ENCODE measurements around the gene NTRK2. TPM values are rescaled to one million over a fixed set of nuclear protein-coding genes. Genes with fewer than 3 reads are reported as not detected.

NTRK2 gene
- total and polyA plus RNA-seq, 9 donors = 8.9 to 36.8 (median 20.3) TPM

DNA sequence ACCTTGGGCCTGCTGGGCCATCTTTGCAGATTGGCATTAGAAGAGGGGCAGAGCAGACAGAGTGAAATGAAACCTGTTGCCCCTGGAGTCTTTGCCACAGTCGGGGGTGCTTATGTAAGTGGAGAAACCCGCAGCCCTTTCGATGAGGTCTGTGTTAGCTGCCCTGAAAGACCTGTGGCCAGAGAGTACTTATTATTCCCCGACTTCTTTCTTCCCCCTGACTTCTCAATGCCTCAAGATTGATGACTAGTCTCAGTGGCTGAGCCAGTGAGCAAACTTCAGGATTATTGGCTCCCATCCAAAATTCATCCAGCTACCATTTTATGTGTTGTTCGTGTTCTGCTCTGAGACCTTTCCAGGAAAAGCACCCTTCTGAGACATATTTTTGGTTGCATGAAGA is 7.6 kb downstream of the NTRK2 start:
- WGBS (ENCODE audit: insufficient coverage) = 38% methylated on average over 1 of the region's 5 CpGs
- no peak for DNase-seq
- peaks cover 2% of the 10 kb centered on the region for H3K27me3 ChIP-seq (ENCODE audit: control insufficient read depth, insufficient read depth, low read length)
- H3K4me3 ChIP-seq (ENCODE audit: low read length) = no peak overlapping the region
- no peaks in the 10 kb centered on the region for H3K9me3 ChIP-seq (replicated peaks; ENCODE audit: control insufficient read depth, low read depth, low read length)
- no peaks in the 10 kb centered on the region for H3K4me1 ChIP-seq (ENCODE audit: control insufficient read depth, insufficient read depth, low read length)
- no peak overlapping the region for H3K27ac ChIP-seq (ENCODE audit: low read length)
- no peaks in the 10 kb centered on the region for H3K36me3 ChIP-seq (ENCODE audit: control insufficient read depth, insufficient read depth, low read length)

DNA sequence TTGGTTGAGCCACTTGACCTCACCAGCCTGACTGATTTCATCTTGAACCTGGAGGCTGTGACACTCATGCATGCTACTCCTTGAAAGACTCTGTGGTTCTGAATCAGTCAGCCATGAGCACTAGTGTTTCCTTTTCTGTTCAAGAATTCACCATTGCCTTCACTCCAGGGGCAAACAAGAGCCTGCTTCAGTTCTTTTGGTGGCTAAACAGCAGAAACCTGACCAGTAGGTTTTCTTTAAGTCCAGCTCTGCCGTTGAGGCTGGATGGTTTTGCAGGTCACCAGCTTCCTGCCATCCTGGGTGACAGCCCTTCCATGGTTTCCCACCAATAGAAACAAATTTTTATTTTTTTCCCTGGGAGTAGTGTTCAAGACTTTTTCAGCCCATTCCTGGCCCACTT is 10.0 kb downstream of the NTRK2 start:
- Histone ChIP-seq H3K9me3 (replicated peaks; ENCODE audit: control insufficient read depth, low read depth, low read length) (no peaks in the 10 kb centered on the region), H3K4me3 (ENCODE audit: low read length) (no peak overlapping the region), H3K27me3 (ENCODE audit: control insufficient read depth, insufficient read depth, low read length) (no peaks in the 10 kb centered on the region), H3K27ac (ENCODE audit: low read length) (no peak overlapping the region), H3K36me3 (ENCODE audit: control insufficient read depth, insufficient read depth, low read length) (no peaks in the 10 kb centered on the region), H3K4me1 (ENCODE audit: control insufficient read depth, insufficient read depth, low read length) (no peaks in the 10 kb centered on the region)
- no peak for DNase-seq
- 88% methylated on average over 1 of the region's 1 CpG for WGBS (ENCODE audit: insufficient coverage)

DNA sequence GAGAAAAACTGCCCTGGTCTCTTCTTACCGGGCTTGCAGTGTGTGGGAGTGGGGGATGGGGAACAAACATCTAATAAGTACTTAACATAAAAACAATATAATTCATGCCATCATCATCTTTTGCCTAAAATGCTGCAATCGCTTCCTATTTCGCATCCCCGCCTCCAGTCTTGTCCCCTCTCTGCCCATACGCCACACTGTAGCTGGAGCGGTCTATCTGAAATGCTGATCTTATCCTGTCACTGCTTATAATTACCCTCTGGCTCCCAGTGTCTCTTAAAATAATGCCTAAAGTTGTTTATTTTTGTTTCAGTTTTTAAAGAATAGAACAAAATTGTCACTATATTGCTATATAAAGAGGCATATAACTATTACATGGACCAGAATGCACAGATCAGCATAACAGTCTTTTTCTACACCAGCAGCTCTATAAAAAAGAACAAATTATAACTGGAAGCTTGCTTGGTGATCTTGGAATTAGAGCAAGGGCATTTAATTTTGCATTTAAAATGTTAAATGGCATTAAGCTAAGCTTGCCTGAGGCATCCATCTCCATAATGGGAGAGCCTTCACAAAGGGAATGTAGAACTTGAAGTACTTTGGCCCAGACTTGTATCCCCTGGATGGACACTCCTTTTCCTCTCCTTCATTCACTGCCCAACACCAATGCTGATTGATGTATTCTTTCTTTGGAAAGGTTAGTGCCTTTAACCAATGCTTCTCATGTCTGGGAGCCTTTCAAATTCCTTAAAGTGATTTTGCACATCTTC is 12.2 kb downstream of the NTRK2 start:
- H3K4me1 ChIP-seq (ENCODE audit: control insufficient read depth, insufficient read depth, low read length) = no peaks in the 10 kb centered on the region
- no peak for DNase-seq
- WGBS (ENCODE audit: insufficient coverage) = 95% methylated on average over 4 of the region's 6 CpGs
- H3K36me3 ChIP-seq (ENCODE audit: control insufficient read depth, insufficient read depth, low read length) = no peaks in the 10 kb centered on the region
- H3K9me3 ChIP-seq (replicated peaks; ENCODE audit: control insufficient read depth, low read depth, low read length) = no peaks in the 10 kb centered on the region
- no peak overlapping the region for H3K27ac ChIP-seq (ENCODE audit: low read length)
- no peak overlapping the region for H3K4me3 ChIP-seq (ENCODE audit: low read length)
- no peaks in the 10 kb centered on the region for H3K27me3 ChIP-seq (ENCODE audit: control insufficient read depth, insufficient read depth, low read length)

DNA sequence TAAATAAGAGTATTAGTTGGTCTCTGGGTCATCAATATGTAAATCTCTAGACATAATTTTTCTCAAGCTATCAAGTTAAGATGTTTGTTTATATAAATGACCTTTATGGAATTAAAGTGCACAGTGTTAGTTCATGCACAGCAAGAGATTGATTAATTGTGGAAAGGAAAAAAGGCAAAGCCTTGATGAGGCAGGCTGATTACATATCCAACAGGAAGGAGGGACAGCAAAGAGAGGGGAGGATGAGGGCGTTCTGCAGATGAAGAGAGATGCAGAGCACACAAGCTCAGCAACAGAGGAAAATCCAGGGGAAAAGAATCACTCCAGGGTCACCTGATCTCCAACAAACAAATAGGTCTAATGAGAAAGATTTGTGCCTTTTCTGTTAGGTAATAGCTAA is 16.5 kb downstream of the NTRK2 start:
- no peak overlapping the region for H3K4me3 ChIP-seq (ENCODE audit: low read length)
- H3K27ac ChIP-seq (ENCODE audit: low read length) = no peak overlapping the region
- WGBS (ENCODE audit: insufficient coverage) = no CpG with 5 or more reads among the region's 1 CpG
- no peak for DNase-seq
- no peaks in the 10 kb centered on the region for H3K27me3 ChIP-seq (ENCODE audit: control insufficient read depth, insufficient read depth, low read length)
- no peaks in the 10 kb centered on the region for H3K36me3 ChIP-seq (ENCODE audit: control insufficient read depth, insufficient read depth, low read length)
- no peaks in the 10 kb centered on the region for H3K9me3 ChIP-seq (replicated peaks; ENCODE audit: control insufficient read depth, low read depth, low read length)
- no peaks in the 10 kb centered on the region for H3K4me1 ChIP-seq (ENCODE audit: control insufficient read depth, insufficient read depth, low read length)

DNA sequence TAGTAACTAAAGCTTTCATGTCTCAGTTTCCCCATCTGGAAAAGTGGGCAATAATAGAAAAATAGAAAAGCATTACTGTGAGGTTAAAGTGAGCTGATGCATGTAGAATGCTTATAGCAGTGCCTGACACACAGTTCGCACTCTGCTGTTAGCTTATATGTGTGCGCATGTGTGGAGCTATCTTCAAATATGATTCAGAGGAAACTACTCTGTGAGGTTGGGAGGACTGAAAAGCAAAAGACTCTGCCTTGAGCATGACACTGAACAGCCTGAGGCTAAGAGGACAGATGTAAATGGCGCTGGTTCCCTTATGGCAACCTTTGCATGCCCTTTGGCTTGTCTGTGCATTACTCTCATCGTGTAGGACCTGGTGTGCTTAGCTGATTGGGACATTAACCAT is 19.4 kb downstream of the NTRK2 start:
- no peak overlapping the region for H3K4me3 ChIP-seq (ENCODE audit: low read length)
- H3K36me3 ChIP-seq (ENCODE audit: control insufficient read depth, insufficient read depth, low read length) = no peaks in the 10 kb centered on the region
- no peaks in the 10 kb centered on the region for H3K9me3 ChIP-seq (replicated peaks; ENCODE audit: control insufficient read depth, low read depth, low read length)
- no peaks in the 10 kb centered on the region for H3K4me1 ChIP-seq (ENCODE audit: control insufficient read depth, insufficient read depth, low read length)
- H3K27ac ChIP-seq (ENCODE audit: low read length) = no peak overlapping the region
- no peaks in the 10 kb centered on the region for H3K27me3 ChIP-seq (ENCODE audit: control insufficient read depth, insufficient read depth, low read length)
- DNase-seq = no peak
- WGBS (ENCODE audit: insufficient coverage) = 57% methylated on average over 3 of the region's 4 CpGs

DNA sequence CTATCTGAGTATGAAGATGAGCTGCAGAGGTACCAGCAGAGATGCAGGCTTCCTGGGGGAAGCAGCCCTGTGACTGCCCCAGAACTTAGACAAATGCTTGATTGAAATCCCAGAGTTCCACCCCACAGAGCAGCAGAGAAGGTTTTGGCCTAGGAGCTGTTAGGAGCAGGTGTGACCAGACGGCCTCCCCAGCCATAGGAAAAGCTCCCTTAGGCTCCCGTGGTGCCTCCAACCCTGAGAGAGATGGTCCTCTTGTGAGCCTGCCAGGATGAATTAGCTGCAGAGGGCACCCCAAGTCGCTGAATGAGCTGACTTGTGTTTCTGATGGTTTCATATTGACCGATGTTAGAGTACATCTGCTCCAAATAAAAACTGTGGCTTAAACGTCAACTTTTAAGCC is 22.1 kb downstream of the NTRK2 start:
- H3K4me1 ChIP-seq (ENCODE audit: control insufficient read depth, insufficient read depth, low read length) = no peaks in the 10 kb centered on the region
- DNase-seq = no peak
- no peaks in the 10 kb centered on the region for H3K9me3 ChIP-seq (replicated peaks; ENCODE audit: control insufficient read depth, low read depth, low read length)
- no peaks in the 10 kb centered on the region for H3K27me3 ChIP-seq (ENCODE audit: control insufficient read depth, insufficient read depth, low read length)
- H3K36me3 ChIP-seq (ENCODE audit: control insufficient read depth, insufficient read depth, low read length) = no peaks in the 10 kb centered on the region
- WGBS (ENCODE audit: insufficient coverage) = 75% methylated on average over 3 of the region's 5 CpGs
- no peak overlapping the region for H3K4me3 ChIP-seq (ENCODE audit: low read length)
- no peak overlapping the region for H3K27ac ChIP-seq (ENCODE audit: low read length)

DNA sequence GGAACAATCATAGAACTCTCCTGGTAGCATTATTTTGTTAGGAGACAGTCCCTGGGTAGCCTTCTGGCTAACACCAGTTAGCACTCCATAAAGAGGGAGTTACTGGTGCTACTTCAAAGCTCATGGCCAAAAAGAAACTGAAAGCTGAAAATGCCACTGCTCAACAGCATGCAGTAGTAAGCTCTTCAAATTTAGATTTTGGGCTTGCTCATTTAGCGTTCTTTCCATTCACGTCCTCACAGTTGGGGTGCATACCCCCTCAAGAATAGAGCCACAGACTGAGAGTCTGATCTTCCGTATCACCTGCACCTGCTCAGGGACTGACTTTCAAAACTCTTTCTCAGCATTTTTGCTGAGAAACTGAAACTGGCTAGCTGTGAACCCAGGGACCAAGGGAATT is 24.7 kb downstream of the NTRK2 start:
- Histone ChIP-seq H3K9me3 (replicated peaks; ENCODE audit: control insufficient read depth, low read depth, low read length) (no peaks in the 10 kb centered on the region), H3K36me3 (ENCODE audit: control insufficient read depth, insufficient read depth, low read length) (no peaks in the 10 kb centered on the region), H3K4me1 (ENCODE audit: control insufficient read depth, insufficient read depth, low read length) (no peaks in the 10 kb centered on the region), H3K4me3 (ENCODE audit: low read length) (no peak overlapping the region), H3K27ac (ENCODE audit: low read length) (no peak overlapping the region), H3K27me3 (ENCODE audit: control insufficient read depth, insufficient read depth, low read length) (no peaks in the 10 kb centered on the region)
- DNase-seq = no peak
- 76% methylated on average over 3 of the region's 3 CpGs for WGBS (ENCODE audit: insufficient coverage)

DNA sequence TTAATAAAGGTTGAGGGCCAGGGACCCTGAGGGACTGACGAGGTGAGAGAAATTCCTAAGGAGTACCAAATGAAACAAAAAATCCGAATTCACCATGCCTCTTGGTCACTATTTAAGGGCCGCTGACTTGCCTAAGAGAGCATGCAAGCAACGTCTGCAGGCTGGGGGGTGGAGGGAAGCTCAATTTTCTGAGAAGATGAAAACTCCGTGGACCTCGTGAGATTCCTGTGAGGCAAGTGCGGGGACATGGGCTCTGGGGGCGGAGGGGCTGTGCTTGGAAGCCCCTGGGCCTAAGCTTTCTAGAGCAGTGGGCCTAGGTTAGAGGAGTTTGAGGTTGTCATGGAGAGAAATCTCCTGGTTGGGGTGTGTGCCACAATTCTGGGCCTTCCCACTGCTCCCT is 27.5 kb downstream of the NTRK2 start:
- no peaks in the 10 kb centered on the region for H3K9me3 ChIP-seq (replicated peaks; ENCODE audit: control insufficient read depth, low read depth, low read length)
- no peak overlapping the region for H3K4me3 ChIP-seq (ENCODE audit: low read length)
- no peak overlapping the region for H3K27ac ChIP-seq (ENCODE audit: low read length)
- 83% methylated on average over 6 of the region's 8 CpGs for whole genome bisulfite sequencing (ENCODE audit: insufficient coverage)
- H3K4me1 ChIP-seq (ENCODE audit: control insufficient read depth, insufficient read depth, low read length) = no peaks in the 10 kb centered on the region
- no peak for DNase-seq
- H3K27me3 ChIP-seq (ENCODE audit: control insufficient read depth, insufficient read depth, low read length) = no peaks in the 10 kb centered on the region
- H3K36me3 ChIP-seq (ENCODE audit: control insufficient read depth, insufficient read depth, low read length) = no peaks in the 10 kb centered on the region

DNA sequence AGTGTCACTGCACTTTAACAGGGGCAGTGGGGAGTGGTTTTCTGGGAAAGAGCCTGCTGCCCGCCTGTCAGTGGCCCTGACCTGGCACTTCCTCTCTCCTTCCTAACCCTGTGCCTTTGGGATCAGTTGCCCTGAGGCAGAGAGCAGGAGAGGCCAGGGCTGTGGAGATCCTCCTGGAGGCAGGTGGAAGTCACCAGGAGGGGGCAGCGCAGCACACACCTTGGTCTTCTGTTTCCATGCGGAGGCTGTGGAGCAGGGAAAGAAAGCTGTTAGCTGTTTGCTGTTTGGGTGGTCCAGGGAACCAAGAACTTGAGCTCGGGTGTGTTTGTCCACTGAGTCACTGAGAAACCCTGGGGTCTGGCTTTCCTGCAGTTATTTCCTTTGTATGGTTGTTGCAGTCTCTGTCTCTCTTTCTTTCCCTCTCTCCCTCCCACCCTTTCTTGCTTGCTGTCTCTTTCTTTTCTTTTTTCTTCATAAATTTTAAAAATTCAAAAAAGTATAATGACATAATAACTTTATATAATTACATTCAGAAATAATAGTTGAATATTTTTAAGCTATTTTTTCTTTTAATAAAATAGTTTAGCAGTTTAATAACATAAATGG is 28.1 kb downstream of the NTRK2 start:
- peak; percentile 87 for DNase-seq
- Histone ChIP-seq H3K9me3 (replicated peaks; ENCODE audit: control insufficient read depth, low read depth, low read length) (no peaks in the 10 kb centered on the region), H3K27ac (ENCODE audit: low read length) (no peak overlapping the region), H3K27me3 (ENCODE audit: control insufficient read depth, insufficient read depth, low read length) (no peaks in the 10 kb centered on the region), H3K4me3 (ENCODE audit: low read length) (no peak overlapping the region), H3K36me3 (ENCODE audit: control insufficient read depth, insufficient read depth, low read length) (no peaks in the 10 kb centered on the region), H3K4me1 (ENCODE audit: control insufficient read depth, insufficient read depth, low read length) (no peaks in the 10 kb centered on the region)
- 35% methylated on average over 2 of the region's 4 CpGs for WGBS (ENCODE audit: insufficient coverage)

DNA sequence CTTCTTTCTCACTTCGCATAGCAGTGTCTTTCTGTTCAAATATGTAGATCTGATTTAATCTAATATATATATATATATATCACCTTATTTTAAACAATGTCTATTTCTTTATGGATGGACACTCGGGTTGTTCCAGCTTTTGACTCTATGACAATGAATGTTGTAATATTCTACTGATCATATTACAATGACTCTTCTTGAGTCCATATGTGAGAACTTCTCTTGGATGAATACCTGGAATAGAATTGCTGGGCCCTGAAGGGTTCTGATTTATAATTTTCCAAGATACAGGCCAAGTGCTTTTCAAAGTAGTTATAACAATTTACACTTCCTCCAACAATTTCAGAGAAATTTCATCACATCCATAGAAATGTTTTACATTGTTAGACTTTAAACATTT is 28.8 kb downstream of the NTRK2 start:
- no peaks in the 10 kb centered on the region for H3K4me1 ChIP-seq (ENCODE audit: control insufficient read depth, insufficient read depth, low read length)
- H3K27me3 ChIP-seq (ENCODE audit: control insufficient read depth, insufficient read depth, low read length) = no peaks in the 10 kb centered on the region
- H3K27ac ChIP-seq (ENCODE audit: low read length) = no peak overlapping the region
- no peak overlapping the region for H3K4me3 ChIP-seq (ENCODE audit: low read length)
- WGBS (ENCODE audit: insufficient coverage) = no CpG with 5 or more reads among the region's 2 CpGs
- DNase-seq = peak; percentile 59
- no peaks in the 10 kb centered on the region for H3K9me3 ChIP-seq (replicated peaks; ENCODE audit: control insufficient read depth, low read depth, low read length)
- H3K36me3 ChIP-seq (ENCODE audit: control insufficient read depth, insufficient read depth, low read length) = no peaks in the 10 kb centered on the region
